Fibroblast of pulmonary artery (primary cell): ENCODE data around the gene BACH2.
"Not testable (repeated sequence)": the region's sequence is repeated elsewhere in the genome, so short reads cannot be mapped to it uniquely, and the experiment has no call there.

Source experiments
- DNase-seq: peaks from one replicate; pipeline ENCODE4 v3.0.0-alpha.2; 2010; ENCODE audit warnings: low read depth
- H3K4me3 ChIP-seq: replicated peaks from 2 replicates; pipeline ENCODE4 v1.5.1; 2011; ENCODE audit warnings: low read depth, mild to moderate bottlenecking, control low read depth, low read length, moderate library complexity
- CTCF ChIP-seq: IDR thresholded peaks from 2 replicates; pipeline ENCODE4 v1.5.1; 2011; ENCODE audit warnings: mild to moderate bottlenecking, control low read depth, low read length, inconsistent platforms; ENCODE audit errors: missing control alignments

The BACH2 gene

GRCh38 chr6:90216072-90216977, 80.3 kb downstream of the BACH2 start:
- no peak for TF ChIP-seq CTCF
- DNase-seq: no peak
- H3K4me3 ChIP-seq: no peak overlapping the region

- TF ChIP-seq CTCF: no peak
- no peak overlapping the region for H3K4me3 ChIP-seq
- DNase-seq: no peak
These were observed 81.7 kb downstream of the BACH2 start for GRCh38 chr6:90214966-90215365.

GRCh38 chr6:90214461-90214860, 82.2 kb downstream of the BACH2 start:
- DNase-seq: no peak
- no peak for TF ChIP-seq CTCF
- H3K4me3 ChIP-seq: no peak overlapping the region

GRCh38 chr6:90212274-90212673, 84.4 kb downstream of the BACH2 start:
- TF ChIP-seq CTCF: no peak
- DNase-seq: no peak
- no peak overlapping the region for H3K4me3 ChIP-seq

GRCh38 chr6:90209527-90209926, 87.1 kb downstream of the BACH2 start:
- H3K4me3 ChIP-seq: no peak overlapping the region
- no peak for TF ChIP-seq CTCF
- DNase-seq: no peak

- H3K4me3 ChIP-seq, DNase-seq: not testable (repeated sequence)
These were observed 88.0 kb downstream of the BACH2 start for GRCh38 chr6:90208690-90209089.

- H3K4me3 ChIP-seq: no peak overlapping the region
- no peak for TF ChIP-seq CTCF
- no peak for DNase-seq
These were observed 92.2 kb downstream of the BACH2 start for GRCh38 chr6:90204327-90205056.
